CD4-positive, alpha-beta T cell treated with Interleukin-4 for 4 hours (primary cell): ENCODE data around the gene GLRA1.
A peak's percentile ranks its signal among the peaks of the same experiment; 100 is the strongest.

Experiments used
- DNase-seq: peaks from one replicate; pipeline ENCODE4 v3.0.0-alpha.2; 2020

The GLRA1 gene

GRCh38 chr5:151924564-151925301 lies at the start of gene GLRA1:
Gene GLRA1, minus strand, starts transcription at chr5:151924851. Its CDS starts 302 bp downstream, at chr5:151924549.
- DNase-seq, result peak; percentile 19

GRCh38 chr5:151970885-151971284 lies 46.2 kb upstream of the GLRA1 start:
- DNase-seq, result no peak

DNA sequence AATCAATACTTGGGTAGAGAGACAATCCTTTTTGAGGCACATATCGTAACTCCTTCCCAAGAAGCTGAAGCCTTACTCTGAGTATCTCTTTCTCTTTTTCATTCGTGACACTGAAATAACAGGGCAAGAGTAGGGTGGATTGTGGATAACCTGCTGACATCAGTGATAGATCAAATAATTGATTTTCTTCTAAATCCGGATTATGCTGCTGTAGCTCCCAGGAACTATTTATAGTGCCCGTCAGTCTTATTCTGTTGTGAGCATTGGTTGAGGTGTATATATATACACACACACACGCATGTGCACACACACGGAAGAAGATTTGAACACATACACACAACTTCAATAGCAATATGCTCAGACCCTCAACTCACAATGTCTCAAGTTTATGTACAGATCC lies 43.2 kb upstream of the GLRA1 start:
- DNase-seq, result no peak

- DNase-seq, result no peak
Measured at GRCh38 chr5:151966046-151966445, 41.4 kb upstream of the GLRA1 start.

DNA sequence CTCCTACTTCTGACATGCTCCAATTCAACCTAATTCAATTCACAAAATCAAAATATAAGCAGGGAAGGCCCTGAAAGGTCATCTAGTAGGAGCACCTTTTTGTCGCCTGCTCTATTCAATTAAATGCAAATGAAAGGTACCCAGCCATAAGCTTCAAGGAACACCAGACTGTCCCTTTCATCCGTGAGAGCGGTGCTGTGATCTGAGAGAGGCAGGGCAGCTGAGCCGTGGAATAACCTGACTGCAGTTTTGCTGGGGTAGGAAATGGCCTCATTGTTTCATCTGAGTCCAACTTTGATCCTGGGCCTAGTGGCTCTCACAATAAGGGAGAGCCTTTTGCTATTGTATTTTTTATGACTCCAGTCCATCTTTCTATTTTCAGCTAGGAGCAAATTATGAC lies 39.8 kb upstream of the GLRA1 start:
- DNase-seq, result no peak

DNA sequence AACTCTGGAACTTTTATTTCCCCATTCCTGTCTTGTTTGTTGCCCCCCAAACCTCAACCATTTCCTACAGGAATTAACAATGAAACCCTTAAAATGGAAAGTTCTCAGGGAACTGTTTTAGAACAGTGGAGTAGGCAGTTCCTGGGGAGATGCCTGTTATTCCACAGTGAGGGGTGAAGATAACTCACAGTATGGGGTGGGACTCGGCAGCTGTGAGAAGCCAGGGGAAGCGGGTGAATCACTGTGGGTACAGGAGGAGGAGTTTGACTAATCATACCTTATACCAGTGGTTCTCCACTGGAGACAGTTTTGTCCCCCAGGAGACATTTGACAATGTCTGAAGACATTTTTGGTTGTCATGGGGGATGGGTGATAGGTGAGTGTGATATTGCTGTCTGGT lies 36.9 kb upstream of the GLRA1 start:
- DNase-seq, result no peak

- no peak for DNase-seq
Measured at GRCh38 chr5:151958111-151958510, 33.5 kb upstream of the GLRA1 start.

- DNase-seq, result no peak
Measured at GRCh38 chr5:151956725-151957124, 32.1 kb upstream of the GLRA1 start.

GRCh38 chr5:151954255-151954654 lies 29.6 kb upstream of the GLRA1 start:
- no peak for DNase-seq

- no peak for DNase-seq
Measured at GRCh38 chr5:151953833-151954232, 29.2 kb upstream of the GLRA1 start.

DNA sequence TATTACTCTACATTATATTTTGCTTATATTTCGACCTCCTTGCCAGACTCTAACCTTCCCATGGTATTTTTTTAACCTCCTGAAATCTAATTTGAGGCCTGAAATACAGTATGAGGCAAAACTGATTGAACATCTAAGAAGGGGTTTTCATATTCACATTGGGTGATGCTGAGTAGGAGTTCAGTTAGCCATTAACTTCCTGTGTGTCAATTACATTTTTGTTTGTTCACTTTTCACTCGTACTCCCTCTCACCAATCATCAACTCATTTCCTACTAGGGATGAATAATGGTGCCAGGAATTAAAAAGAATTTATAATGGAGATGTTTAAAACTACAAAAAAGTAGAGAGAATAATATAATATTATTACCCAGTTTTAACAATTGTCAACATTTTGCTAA lies 27.6 kb upstream of the GLRA1 start:
- no peak for DNase-seq

DNA sequence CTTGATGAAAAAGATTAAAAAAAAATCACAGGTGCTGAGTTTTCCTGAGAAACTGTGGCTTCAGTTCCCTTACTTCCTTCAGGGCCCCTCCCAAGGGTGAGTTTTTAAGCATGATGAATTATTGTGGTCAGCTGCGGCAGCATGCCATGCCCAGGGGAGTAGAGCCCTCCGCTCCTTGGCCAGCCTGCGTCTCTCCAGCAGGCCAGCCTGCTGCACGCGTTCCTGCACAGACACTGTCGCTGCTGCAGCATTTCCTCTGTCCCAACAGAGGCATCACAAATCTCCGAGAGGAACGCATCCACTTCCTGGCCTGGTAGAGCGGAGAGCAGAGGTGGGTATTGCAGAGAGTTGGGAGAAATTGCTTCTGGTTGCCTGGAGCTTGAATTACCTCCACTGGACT lies 26.1 kb upstream of the GLRA1 start:
- DNase-seq, result no peak

DNA sequence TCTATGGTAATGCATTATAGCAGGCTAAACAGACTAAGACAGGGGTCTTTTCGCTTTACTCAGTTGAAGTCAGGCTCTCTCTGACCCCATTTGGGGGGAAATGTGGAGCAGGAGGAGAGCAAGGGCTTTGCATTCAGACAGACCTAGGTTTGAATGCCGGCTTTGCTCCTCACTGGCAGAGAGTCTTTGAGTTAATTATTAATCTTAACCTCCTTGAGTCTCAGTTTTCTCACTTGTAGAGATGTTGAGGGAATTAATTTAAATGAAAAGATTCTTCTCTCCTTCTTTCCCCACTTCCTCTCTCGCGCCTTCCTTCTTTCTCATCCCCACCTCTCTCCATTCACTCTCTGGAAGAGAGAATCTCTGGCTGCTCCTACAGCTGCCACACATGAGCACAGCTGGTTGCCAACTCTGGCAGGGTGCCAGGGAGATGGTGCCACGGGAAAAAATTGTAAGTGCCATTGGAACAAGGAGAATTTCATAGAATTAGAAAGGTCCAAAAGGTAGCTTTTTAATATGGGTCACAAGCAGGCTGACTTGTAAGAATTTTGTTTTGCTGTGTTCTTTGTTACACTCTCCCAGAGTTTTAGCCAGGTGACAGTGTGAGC lies 25.2 kb upstream of the GLRA1 start:
- no peak for DNase-seq

GRCh38 chr5:151949113-151949512 lies 24.5 kb upstream of the GLRA1 start:
- no peak for DNase-seq

DNA sequence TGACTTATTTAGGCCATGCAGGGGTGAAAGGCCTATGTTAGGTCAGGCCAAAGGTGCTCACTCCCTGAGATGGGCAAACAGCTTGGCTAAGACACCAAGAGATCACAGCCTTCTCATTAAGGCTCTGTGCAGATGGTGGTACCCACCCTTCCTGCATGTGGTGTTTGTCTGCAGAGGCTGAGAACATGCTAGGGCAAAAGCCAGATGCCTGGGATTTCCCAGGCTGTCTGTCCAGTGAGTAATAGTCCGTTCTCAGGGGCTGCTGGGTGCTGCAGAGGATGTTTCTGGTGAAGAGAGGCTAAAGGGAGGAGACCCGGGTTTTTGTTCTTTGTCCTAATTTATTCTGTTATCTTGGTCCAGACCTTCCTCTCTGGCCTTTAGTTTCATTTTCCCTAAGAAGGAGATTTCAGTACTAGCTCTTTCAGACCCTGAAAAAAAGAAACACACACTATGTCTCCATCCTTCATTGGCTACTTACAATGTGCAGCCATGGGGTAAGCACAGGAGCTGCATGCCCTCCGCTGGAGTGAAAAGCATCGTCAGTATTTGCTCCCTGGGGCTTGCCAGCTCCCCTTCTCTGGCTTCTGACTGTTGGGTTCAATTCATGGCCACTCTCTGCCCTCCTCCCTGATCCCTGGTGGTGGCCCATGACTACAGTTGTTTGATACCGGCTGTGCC lies 23.4 kb upstream of the GLRA1 start:
- no peak for DNase-seq

- no peak for DNase-seq
Measured at GRCh38 chr5:151937851-151938250, 13.2 kb upstream of the GLRA1 start.

GRCh38 chr5:151935135-151935695 lies 10.6 kb upstream of the GLRA1 start:
- no peak for DNase-seq

- DNase-seq, result no peak
Measured at GRCh38 chr5:151931260-151931659, 6.6 kb upstream of the GLRA1 start.

DNA sequence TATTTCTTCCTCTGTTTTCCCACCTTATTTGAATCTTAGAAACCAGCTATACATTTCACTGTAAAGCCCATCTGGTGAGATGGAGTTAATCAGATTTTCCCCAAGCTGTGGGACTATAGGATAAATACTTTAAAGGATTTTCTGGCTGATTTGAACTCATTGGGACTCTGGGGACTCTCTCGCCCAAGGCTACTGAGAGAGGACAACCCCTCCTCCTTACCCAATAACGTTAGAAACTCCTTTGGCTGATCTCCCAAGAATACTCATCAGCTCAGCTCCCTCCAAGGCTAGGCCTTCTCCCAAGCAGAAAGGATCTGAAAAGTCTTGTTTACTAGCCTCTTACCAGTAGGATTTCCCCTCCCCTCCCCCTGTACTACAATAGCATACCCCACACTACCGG lies 1.5 kb upstream of the GLRA1 start:
- no peak for DNase-seq

DNA sequence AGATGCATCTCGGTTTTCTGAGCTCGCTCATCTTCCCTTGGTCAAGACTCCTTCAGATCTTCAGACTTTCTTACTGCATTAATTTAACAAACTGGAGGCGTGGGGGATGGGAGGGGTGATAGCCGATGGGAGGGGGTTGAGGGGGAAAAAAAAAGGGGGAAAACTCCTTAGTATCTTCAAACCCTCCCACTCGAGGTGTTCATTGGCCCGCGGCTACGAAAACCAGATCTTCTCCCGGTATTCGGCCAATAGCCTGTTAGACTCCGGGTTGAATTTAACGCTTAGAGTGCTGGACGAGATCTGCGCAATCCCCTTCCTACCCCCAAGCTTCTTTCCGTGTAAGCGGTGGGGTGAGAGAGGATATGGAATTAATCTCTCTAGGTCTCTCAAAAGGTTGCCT lies 689 bp upstream of the GLRA1 start:
- no peak for DNase-seq

DNA sequence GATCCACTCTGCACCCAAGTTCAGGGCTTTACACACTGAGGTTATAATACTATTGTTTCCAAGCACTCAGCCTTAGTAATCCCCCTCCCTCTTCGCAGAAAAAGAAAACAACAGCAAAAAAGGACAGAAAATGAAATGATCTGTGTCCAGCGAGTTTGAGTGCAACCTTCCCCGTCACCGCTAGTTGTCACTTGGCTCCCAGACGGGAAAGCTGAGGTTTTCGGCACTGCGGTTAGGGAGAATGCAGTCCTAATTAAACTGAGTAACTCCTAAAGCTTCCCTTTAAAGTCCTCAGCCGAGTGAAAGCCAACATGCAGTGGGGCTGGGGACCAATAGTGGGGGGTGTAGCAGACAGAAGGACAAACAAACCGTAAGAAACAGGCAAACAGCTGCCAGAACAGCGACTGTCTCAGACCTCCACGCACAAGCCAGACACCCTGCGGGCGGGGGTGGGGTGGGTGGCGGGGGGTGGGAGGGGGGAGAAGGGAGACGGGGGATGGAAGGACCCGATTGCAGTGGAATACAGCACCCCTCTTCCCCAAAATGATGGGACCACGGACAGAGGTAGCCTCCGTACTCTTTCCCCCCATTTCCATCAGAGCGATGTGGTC lies 680 bp downstream of the GLRA1 start:
- no peak for DNase-seq

DNA sequence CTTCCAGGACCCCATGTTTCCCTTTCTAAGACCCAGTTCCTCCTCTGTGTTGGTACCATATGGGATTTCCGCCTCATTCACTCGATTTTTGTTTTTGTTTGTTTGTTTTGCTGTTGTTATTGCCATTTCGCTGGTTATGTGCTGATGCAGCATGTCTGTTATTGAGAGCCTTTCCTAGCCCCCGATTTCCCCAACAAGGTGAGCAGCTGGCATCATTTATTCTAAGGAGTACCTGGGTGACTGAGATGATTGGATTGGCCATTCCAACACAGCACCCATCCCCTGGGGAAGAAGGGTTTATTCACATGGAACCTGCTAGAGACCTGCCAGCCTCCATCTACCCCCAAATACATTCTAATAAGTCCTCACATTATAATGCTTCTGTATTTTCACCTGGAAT lies 2.7 kb downstream of the GLRA1 start:
- DNase-seq, result no peak

DNA sequence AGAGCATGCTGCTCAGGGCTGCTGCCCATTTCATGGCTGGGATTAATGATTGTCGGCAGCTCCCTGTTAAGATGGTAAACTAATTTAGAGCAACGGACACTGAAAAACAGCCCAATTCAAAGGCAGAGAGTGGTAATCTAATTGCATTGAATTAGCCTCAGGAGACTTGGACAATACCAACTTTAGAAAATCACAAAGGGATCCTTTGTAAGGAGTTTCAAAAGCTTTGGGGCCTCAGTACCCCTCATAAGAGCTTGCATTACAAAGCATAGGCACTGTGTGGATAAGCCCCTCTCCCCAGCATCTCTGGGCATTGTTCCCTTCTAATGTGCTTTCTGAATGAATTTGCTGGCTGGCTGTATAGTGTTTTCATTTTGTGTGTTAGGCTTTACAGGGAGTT lies 6.7 kb downstream of the GLRA1 start:
- DNase-seq, result no peak

GRCh38 chr5:151913425-151913824 lies 11.2 kb downstream of the GLRA1 start:
- DNase-seq, result no peak
